K562 (cell line): Measurements from ENCODE around the gene BCORL1.

Experiments used
- ZBTB7A ChIP-seq: IDR thresholded peaks from 2 replicates; pipeline ENCODE4 v1.6.1; 2011; ENCODE audit warnings: low read depth, mild to moderate bottlenecking, low read length, moderate library complexity, borderline replicate concordance; ENCODE audit not compliant: control insufficient read depth
- ZNF121 ChIP-seq: sonication (generic); formaldehyde crosslinking; conservative IDR thresholded peaks from 2 replicates; pipeline ENCODE4 v1.8.0; 2022; ENCODE audit warnings: missing genetic modification reagents

DNA sequence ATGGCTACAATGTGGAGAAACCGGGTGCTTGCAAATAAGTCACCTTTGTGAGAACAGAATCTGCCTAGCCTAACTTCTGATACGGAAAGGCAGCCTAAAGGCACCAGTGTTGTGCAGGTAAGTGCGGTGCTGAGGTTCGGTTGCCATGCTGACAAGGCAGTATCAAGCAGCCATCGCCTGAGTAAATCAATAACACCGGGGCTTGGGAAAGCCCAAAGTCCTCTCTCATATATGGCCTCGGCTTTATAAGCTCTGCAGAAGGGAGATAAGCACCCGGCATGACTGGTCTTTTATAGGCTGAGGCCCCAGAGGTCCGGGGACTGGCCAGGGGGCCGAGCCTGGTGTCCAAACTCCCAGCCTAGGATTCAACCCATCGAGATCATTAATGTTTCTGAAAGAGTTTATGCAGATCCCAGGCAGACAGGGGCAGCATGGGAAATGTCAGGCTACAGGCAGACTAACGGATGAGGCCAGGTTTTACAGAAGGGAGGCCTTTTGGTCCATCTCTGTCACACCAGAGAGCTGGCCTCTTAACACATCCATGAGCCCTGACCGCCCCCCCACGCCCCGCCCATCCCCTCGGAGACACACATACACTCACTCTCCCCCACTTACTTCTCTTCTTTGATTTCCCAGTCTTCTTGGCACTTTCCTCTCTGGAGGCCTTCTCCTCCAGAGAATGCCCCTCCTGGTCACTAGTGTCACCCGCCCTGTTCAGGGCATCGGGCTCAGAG is 89.3 kb downstream of the BCORL1 start:
- TF ChIP-seq ZBTB7A (no peak), ZNF121 (no peak)
